HEK293 (cell line): ENCODE data around the gene ROBO4.

Experiments
- GFI1B ChIP-seq: fragments of 450-650 bp; formaldehyde crosslinking; IDR thresholded peaks from 2 replicates; pipeline ENCODE4 v1.5.1; 2016; ENCODE audit warnings: missing biosample characterization, missing genetic modification characterization
- GLI2 ChIP-seq: fragments of 450-650 bp; formaldehyde crosslinking; IDR thresholded peaks from 2 replicates; pipeline ENCODE4; 2017; ENCODE audit warnings: missing biosample characterization, missing genetic modification characterization, low read depth, borderline replicate concordance
- GLIS2 ChIP-seq: fragments of 450-650 bp; formaldehyde crosslinking; IDR thresholded peaks from 2 replicates; pipeline ENCODE4 v1.5.1; 2016; ENCODE audit warnings: missing biosample characterization, missing genetic modification characterization
- MZF1 ChIP-seq: fragments of 450-650 bp; formaldehyde crosslinking; IDR thresholded peaks from 2 replicates; pipeline ENCODE4 v1.5.1; 2017; ENCODE audit warnings: missing biosample characterization, missing genetic modification characterization, borderline replicate concordance
- OVOL3 ChIP-seq: fragments of 450-650 bp; formaldehyde crosslinking; IDR thresholded peaks from 2 replicates; pipeline ENCODE4 v1.5.1; 2016; ENCODE audit warnings: missing biosample characterization, missing genetic modification characterization
- SCRT2 ChIP-seq: fragments of 450-650 bp; formaldehyde crosslinking; IDR thresholded peaks from 2 replicates; pipeline ENCODE4 v1.5.1; 2016; ENCODE audit warnings: missing biosample characterization, missing genetic modification characterization
- SP2 ChIP-seq: fragments of 450-650 bp; formaldehyde crosslinking; IDR thresholded peaks from 2 replicates; pipeline ENCODE4 v1.5.1; 2016; ENCODE audit warnings: missing biosample characterization, missing genetic modification characterization
- YY1 ChIP-seq: fragments of 450-650 bp; formaldehyde crosslinking; IDR thresholded peaks from 2 replicates; pipeline ENCODE4 v1.5.1; 2018; ENCODE audit warnings: missing biosample characterization, missing genetic modification characterization
- ZBTB17 ChIP-seq: fragments of 450-650 bp; formaldehyde crosslinking; IDR thresholded peaks from 2 replicates; pipeline ENCODE4 v1.5.1; 2016; ENCODE audit warnings: missing biosample characterization, missing genetic modification characterization
- ZBTB20 ChIP-seq: fragments of 450-650 bp; formaldehyde crosslinking; IDR thresholded peaks from 2 replicates; pipeline ENCODE4 v1.5.1; 2016; ENCODE audit warnings: missing biosample characterization, missing genetic modification characterization
- ZBTB21 ChIP-seq: fragments of 450-650 bp; formaldehyde crosslinking; IDR thresholded peaks from 2 replicates; pipeline ENCODE4 v1.5.1; 2017; ENCODE audit warnings: missing biosample characterization, missing genetic modification characterization
- ZBTB8A ChIP-seq: fragments of 450-650 bp; formaldehyde crosslinking; IDR thresholded peaks from 2 replicates; pipeline ENCODE4 v1.5.1; 2016; ENCODE audit warnings: missing biosample characterization, missing genetic modification characterization
- ZEB2 ChIP-seq: fragments of 450-650 bp; formaldehyde crosslinking; IDR thresholded peaks from 2 replicates; pipeline ENCODE4 v1.5.1; 2016; ENCODE audit warnings: missing biosample characterization, missing genetic modification characterization
- ZFP3 ChIP-seq: fragments of 450-650 bp; formaldehyde crosslinking; IDR thresholded peaks from 2 replicates; pipeline ENCODE4 v1.5.1; 2016; ENCODE audit warnings: low read depth, missing biosample characterization, missing genetic modification characterization
- ZFP69B ChIP-seq: fragments of 450-650 bp; formaldehyde crosslinking; IDR thresholded peaks from 2 replicates; pipeline ENCODE4 v1.5.1; 2016; ENCODE audit warnings: missing biosample characterization, missing genetic modification characterization
- ZIC2 ChIP-seq: fragments of 450-650 bp; formaldehyde crosslinking; IDR thresholded peaks from 2 replicates; pipeline ENCODE4 v1.5.1; 2016; ENCODE audit warnings: missing biosample characterization, missing genetic modification characterization
- ZNF214 ChIP-seq: fragments of 450-650 bp; formaldehyde crosslinking; IDR thresholded peaks from 2 replicates; pipeline ENCODE4 v1.5.1; 2017; ENCODE audit warnings: missing biosample characterization, mild to moderate bottlenecking, missing genetic modification characterization, borderline replicate concordance
- ZNF302 ChIP-seq: fragments of 450-650 bp; formaldehyde crosslinking; IDR thresholded peaks from 2 replicates; pipeline ENCODE4 v1.5.1; 2016; ENCODE audit warnings: missing biosample characterization, missing genetic modification characterization, low read depth
- ZNF335 ChIP-seq: fragments of 450-650 bp; formaldehyde crosslinking; conservative IDR thresholded peaks from 2 replicates; pipeline ENCODE4 v1.5.1; 2016; ENCODE audit warnings: missing biosample characterization, missing genetic modification characterization
- ZNF350 ChIP-seq: fragments of 450-650 bp; formaldehyde crosslinking; IDR thresholded peaks from 2 replicates; pipeline ENCODE4 v1.5.0; 2017; ENCODE audit warnings: missing biosample characterization, mild to moderate bottlenecking, missing genetic modification characterization
- ZNF501 ChIP-seq: fragments of 450-650 bp; formaldehyde crosslinking; IDR thresholded peaks from 2 replicates; pipeline ENCODE4 v1.5.1; 2016; ENCODE audit warnings: missing biosample characterization, missing genetic modification characterization
- ZNF514 ChIP-seq: fragments of 450-650 bp; formaldehyde crosslinking; IDR thresholded peaks from 2 replicates; pipeline ENCODE4 v1.5.1; 2016; ENCODE audit warnings: missing biosample characterization, missing genetic modification characterization
- ZNF596 ChIP-seq: fragments of 450-650 bp; IDR thresholded peaks from 2 replicates; pipeline ENCODE4 v1.5.0; 2018; ENCODE audit warnings: missing biosample characterization, mild to moderate bottlenecking, missing genetic modification characterization, moderate library complexity
- ZNF623 ChIP-seq: fragments of 450-650 bp; formaldehyde crosslinking; IDR thresholded peaks from 2 replicates; pipeline ENCODE4 v1.5.1; 2016; ENCODE audit warnings: missing biosample characterization, missing genetic modification characterization
- ZNF624 ChIP-seq: fragments of 450-650 bp; formaldehyde crosslinking; IDR thresholded peaks from 2 replicates; pipeline ENCODE4 v1.5.1; 2017; ENCODE audit warnings: missing biosample characterization, missing genetic modification characterization
- ZNF660 ChIP-seq: fragments of 450-650 bp; IDR thresholded peaks from 2 replicates; pipeline ENCODE4 v1.5.1; 2018; ENCODE audit warnings: missing biosample characterization, mild to moderate bottlenecking, missing genetic modification characterization
- ZNF670 ChIP-seq: fragments of 450-650 bp; formaldehyde crosslinking; IDR thresholded peaks from 2 replicates; pipeline ENCODE4 v1.5.1; 2016; ENCODE audit warnings: missing biosample characterization, missing genetic modification characterization, low read depth
- ZNF701 ChIP-seq: fragments of 450-650 bp; formaldehyde crosslinking; IDR thresholded peaks from 2 replicates; pipeline ENCODE4 v1.5.1; 2016; ENCODE audit warnings: missing biosample characterization, missing genetic modification characterization
- ZNF768 ChIP-seq: fragments of 450-650 bp; formaldehyde crosslinking; IDR thresholded peaks from 2 replicates; pipeline ENCODE4 v1.5.1; 2018; ENCODE audit warnings: missing biosample characterization, mild to moderate bottlenecking, missing genetic modification characterization
- ZSCAN16 ChIP-seq: fragments of 450-650 bp; formaldehyde crosslinking; IDR thresholded peaks from 2 replicates; pipeline ENCODE4 v1.5.1; 2016; ENCODE audit warnings: missing biosample characterization, missing genetic modification characterization
- TF ChIP-seq, protein P1 (sequence below): fragments of 450-650 bp; formaldehyde crosslinking; IDR thresholded peaks from 2 replicates; pipeline ENCODE4 v1.5.1; 2016; ENCODE audit warnings: missing biosample characterization, missing genetic modification characterization
- TF ChIP-seq, protein P2 (sequence below): sonication (generic); formaldehyde crosslinking; IDR thresholded peaks from 2 replicates; pipeline ENCODE4 v1.8.1; 2022; ENCODE audit warnings: mild to moderate bottlenecking, moderate library complexity, missing genetic modification reagents
- TF ChIP-seq, protein P3 (sequence below): fragments of 450-650 bp; formaldehyde crosslinking; optimal IDR thresholded peaks from 2 replicates; pipeline ENCODE3; 2016; ENCODE audit warnings: missing biosample characterization, mild to moderate bottlenecking, missing genetic modification characterization
- TF ChIP-seq, protein P4 (sequence below): fragments of 450-650 bp; formaldehyde crosslinking; IDR thresholded peaks from 2 replicates; pipeline ENCODE4 v1.5.1; 2016; ENCODE audit warnings: missing biosample characterization, missing genetic modification characterization
- TF ChIP-seq, protein P5 (sequence below): fragments of 450-650 bp; formaldehyde crosslinking; IDR thresholded peaks from 2 replicates; pipeline ENCODE4 v1.5.1; 2017; ENCODE audit warnings: missing biosample characterization, missing genetic modification characterization

Gene ROBO4

DNA sequence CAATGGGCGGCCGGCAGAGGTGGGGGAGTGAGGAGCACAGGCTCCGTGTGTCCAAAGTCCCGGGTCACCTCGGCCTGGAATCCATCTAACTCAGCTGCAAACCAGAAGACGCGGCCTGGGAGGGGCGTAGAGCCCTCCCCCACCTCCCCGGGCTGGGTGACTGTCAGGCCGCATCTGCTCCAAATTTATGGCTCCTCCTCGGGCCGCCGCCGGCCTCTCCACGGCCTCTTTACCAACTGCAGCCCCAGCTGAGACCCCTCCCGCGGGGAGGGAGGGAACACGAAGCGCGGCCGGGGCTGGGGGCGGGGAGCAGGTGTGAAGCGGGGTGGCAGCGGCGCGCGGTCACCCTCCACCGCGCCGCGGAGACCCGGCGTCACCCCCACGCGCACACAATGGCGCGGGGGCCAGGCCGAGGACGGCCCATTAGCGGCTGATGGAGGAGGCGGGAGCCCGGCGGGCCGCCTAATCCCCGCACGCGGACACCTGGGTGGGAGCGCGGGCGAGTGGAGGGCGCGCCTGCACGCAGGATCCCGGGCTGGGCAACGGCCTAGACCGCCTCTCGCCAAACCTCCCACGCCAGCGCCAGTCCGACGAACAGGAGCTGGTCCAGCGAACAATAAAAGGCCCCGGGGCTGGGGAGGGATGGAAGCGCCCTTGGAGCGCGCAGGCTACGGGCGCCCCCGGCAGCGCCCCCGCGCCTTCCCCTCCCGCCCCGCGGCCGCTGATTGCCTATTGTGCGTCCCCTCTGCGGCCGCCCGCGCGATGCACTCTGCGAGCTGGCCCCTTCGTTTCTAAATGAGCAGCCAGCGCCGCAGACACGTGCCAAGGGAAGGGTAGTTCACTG lies 58.3 kb downstream of the ROBO4 start (continued):
- no peak for TF ChIP-seq ZBTB20 (tag by site-specific recombination)
- TF ChIP-seq ZNF623 (tag by site-specific recombination), result no peak
- TF ChIP-seq GFI1B (tag by site-specific recombination), result no peak
- TF ChIP-seq ZNF302 (tag by site-specific recombination), result no peak
- TF ChIP-seq, protein P1, sequence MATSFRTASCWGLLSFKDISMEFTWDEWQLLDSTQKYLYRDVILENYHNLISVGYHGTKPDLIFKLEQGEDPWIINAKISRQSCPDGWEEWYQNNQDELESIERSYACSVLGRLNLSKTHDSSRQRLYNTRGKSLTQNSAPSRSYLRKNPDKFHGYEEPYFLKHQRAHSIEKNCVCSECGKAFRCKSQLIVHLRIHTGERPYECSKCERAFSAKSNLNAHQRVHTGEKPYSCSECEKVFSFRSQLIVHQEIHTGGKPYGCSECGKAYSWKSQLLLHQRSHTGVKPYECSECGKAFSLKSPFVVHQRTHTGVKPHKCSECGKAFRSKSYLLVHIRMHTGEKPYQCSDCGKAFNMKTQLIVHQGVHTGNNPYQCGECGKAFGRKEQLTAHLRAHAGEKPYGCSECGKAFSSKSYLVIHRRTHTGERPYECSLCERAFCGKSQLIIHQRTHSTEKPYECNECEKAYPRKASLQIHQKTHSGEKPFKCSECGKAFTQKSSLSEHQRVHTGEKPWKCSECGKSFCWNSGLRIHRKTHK (tag by site-specific recombination), result no peak
- no peak for TF ChIP-seq ZFP3 (tag by site-specific recombination)
- TF ChIP-seq ZNF768 (tag by site-specific recombination), result no peak
- peak; percentile 85 for TF ChIP-seq ZNF335 (tag by site-specific recombination)
- no peak; the same call in 1 of the 2 replicates for TF ChIP-seq GLIS2 (tag by site-specific recombination)
- no peak for TF ChIP-seq ZSCAN16 (tag by site-specific recombination)
- 0 out of 2 replicates have a peak, but pooled peaks have one; percentile 10 for TF ChIP-seq ZIC2
- TF ChIP-seq SCRT2 (tag by site-specific recombination), result no peak
- TF ChIP-seq SP2 (tag by site-specific recombination), result peak; percentile 60
- TF ChIP-seq, protein P2, sequence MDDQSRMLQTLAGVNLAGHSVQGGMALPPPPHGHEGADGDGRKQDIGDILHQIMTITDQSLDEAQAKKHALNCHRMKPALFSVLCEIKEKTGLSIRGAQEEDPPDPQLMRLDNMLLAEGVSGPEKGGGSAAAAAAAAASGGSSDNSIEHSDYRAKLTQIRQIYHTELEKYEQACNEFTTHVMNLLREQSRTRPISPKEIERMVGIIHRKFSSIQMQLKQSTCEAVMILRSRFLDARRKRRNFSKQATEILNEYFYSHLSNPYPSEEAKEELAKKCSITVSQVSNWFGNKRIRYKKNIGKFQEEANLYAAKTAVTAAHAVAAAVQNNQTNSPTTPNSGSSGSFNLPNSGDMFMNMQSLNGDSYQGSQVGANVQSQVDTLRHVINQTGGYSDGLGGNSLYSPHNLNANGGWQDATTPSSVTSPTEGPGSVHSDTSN (CRISPR knock-in tag), result no peak
- TF ChIP-seq YY1 (tag by site-specific recombination), result peak; percentile 42; the same call in 1 of the 2 replicates
- no peak for TF ChIP-seq ZBTB21 (tag by site-specific recombination)
- TF ChIP-seq ZNF501 (tag by site-specific recombination), result no peak
- TF ChIP-seq, protein P3, sequence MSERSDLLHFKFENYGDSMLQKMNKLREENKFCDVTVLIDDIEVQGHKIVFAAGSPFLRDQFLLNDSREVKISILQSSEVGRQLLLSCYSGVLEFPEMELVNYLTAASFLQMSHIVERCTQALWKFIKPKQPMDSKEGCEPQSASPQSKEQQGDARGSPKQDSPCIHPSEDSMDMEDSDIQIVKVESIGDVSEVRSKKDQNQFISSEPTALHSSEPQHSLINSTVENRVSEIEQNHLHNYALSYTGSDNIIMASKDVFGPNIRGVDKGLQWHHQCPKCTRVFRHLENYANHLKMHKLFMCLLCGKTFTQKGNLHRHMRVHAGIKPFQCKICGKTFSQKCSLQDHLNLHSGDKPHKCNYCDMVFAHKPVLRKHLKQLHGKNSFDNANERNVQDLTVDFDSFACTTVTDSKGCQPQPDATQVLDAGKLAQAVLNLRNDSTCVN (tag by site-specific recombination), result peak; percentile 93
- no peak for TF ChIP-seq ZNF596
- no peak for TF ChIP-seq ZNF660 (tag by site-specific recombination)
- no peak for TF ChIP-seq GLI2 (tag by site-specific recombination)
- TF ChIP-seq, protein P4, sequence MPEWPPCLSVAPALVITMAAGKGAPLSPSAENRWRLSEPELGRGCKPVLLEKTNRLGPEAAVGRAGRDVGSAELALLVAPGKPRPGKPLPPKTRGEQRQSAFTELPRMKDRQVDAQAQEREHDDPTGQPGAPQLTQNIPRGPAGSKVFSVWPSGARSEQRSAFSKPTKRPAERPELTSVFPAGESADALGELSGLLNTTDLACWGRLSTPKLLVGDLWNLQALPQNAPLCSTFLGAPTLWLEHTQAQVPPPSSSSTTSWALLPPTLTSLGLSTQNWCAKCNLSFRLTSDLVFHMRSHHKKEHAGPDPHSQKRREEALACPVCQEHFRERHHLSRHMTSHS (tag by site-specific recombination), result no peak
- TF ChIP-seq ZNF514, result no peak
- TF ChIP-seq ZNF670 (tag by site-specific recombination), result no peak
- no peak for TF ChIP-seq ZNF701 (tag by site-specific recombination)
- no peak for TF ChIP-seq OVOL3
- TF ChIP-seq ZNF214, result no peak
- TF ChIP-seq, protein P5, sequence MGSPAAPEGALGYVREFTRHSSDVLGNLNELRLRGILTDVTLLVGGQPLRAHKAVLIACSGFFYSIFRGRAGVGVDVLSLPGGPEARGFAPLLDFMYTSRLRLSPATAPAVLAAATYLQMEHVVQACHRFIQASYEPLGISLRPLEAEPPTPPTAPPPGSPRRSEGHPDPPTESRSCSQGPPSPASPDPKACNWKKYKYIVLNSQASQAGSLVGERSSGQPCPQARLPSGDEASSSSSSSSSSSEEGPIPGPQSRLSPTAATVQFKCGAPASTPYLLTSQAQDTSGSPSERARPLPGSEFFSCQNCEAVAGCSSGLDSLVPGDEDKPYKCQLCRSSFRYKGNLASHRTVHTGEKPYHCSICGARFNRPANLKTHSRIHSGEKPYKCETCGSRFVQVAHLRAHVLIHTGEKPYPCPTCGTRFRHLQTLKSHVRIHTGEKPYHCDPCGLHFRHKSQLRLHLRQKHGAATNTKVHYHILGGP (tag by site-specific recombination), result no peak
- TF ChIP-seq ZFP69B, result no peak
- TF ChIP-seq ZEB2 (tag by site-specific recombination), result no peak
- TF ChIP-seq ZBTB8A (tag by site-specific recombination), result no peak
- no peak for TF ChIP-seq MZF1
- no peak for TF ChIP-seq ZNF350
- 0 out of 2 replicates have a peak, but pooled peaks have one; percentile 41 for TF ChIP-seq ZBTB17
- no peak for TF ChIP-seq ZNF624 (tag by site-specific recombination)
